H1 (cell line): ENCODE measurements around the gene PASK. TPM values are rescaled to one million over a fixed set of nuclear protein-coding genes. Genes with fewer than 3 reads are reported as not detected.

Source experiments
- CTCF ChIA-PET: fragments of 300-600 bp; sonication (Branson Sonifier 250); formaldehyde crosslinking; loops from one replicate; lab custom pipeline; 2021; ENCODE audit not compliant: partially characterized antibody; lab: Charles Lee
- POLR2A ChIA-PET: fragments of 300-600 bp; sonication (Branson Sonifier 250); formaldehyde crosslinking; loops from one replicate; lab custom pipeline; 2021; ENCODE audit warnings: inconsistent platforms; ENCODE audit not compliant: partially characterized antibody; lab: Charles Lee
- DNase-seq, 2 experiments: peaks; one replicate each; pipeline versions ENCODE4 v3.0.0 to v3.0.0-alpha.2; 2010 to 2022; ENCODE audit warnings: low spot score in 2 of 2, low read depth in 1 of 2, mixed read lengths in 1 of 2
- FAIRE-seq: peaks from 2 replicates; lab custom pipeline; 2011; peaks lifted over from hg19 to GRCh38; lab: Jason Lieb, UNC
- H2AFZ ChIP-seq: 2 replicates; pipeline ENCODE4 v1.8.1; 2012; ENCODE audit warnings: low read length, inconsistent platforms
- H2AK5ac ChIP-seq: 2 replicates; pipeline ENCODE4 v1.6.1; 2013; ENCODE audit warnings: low read depth, low read length
- H2BK120ac ChIP-seq: replicated peaks from 2 replicates; pipeline ENCODE3; 2013; ENCODE audit warnings: low read depth, low read length, inconsistent platforms
- H2BK12ac ChIP-seq: 2 replicates; pipeline ENCODE4 v1.6.1; 2013; ENCODE audit warnings: low read depth, low read length
- H2BK15ac ChIP-seq: 2 replicates; pipeline ENCODE4 v1.6.1; 2013; ENCODE audit warnings: low read length
- H2BK20ac ChIP-seq: 2 replicates; pipeline ENCODE4 v1.6.1; 2013; ENCODE audit warnings: low read length
- H2BK5ac ChIP-seq: 2 replicates; pipeline ENCODE4 v1.6.1; 2013; ENCODE audit warnings: low read depth, low read length
- H3K14ac ChIP-seq: 2 replicates; pipeline ENCODE4 v1.6.1; 2013; ENCODE audit warnings: inconsistent platforms; ENCODE audit not compliant: insufficient read length
- H3K18ac ChIP-seq: 2 replicates; pipeline ENCODE4 v1.6.1; 2013; ENCODE audit warnings: low read length; ENCODE audit errors: extremely low read depth
- H3K23ac ChIP-seq: 2 replicates; pipeline ENCODE4 v1.6.1; 2013; ENCODE audit warnings: inconsistent platforms; ENCODE audit not compliant: insufficient read length
- H3K23me2 ChIP-seq: 2 replicates; pipeline ENCODE4 v1.6.1; 2013; ENCODE audit warnings: low read depth, low read length
- H3K27ac ChIP-seq: 2 replicates; pipeline ENCODE4 v1.6.1; 2011; ENCODE audit warnings: low read depth, low read length, inconsistent platforms
- H3K27me3 ChIP-seq, 4 experiments: replicated peaks in 1 of 4; 1 replicate in 1 of 4; 2 replicates in 3 of 4; pipeline versions ENCODE4 v1.6.1 to v1.8.1; 2011 to 2013; ENCODE audit warnings: low read length in 3 of 4, mild to moderate bottlenecking in 3 of 4, inconsistent platforms in 2 of 4, mixed read lengths in 2 of 4, moderate library complexity in 1 of 4; ENCODE audit not compliant: control insufficient read depth in 3 of 4, insufficient read depth in 3 of 4; ENCODE audit errors: extremely low read depth in 1 of 4
- H3K36me3 ChIP-seq, 4 experiments: 2 replicates each; pipeline versions ENCODE4 v1.6.1 to v1.8.1; 2011 to 2013; ENCODE audit warnings: mild to moderate bottlenecking in 4 of 4, low read length in 3 of 4, moderate library complexity in 2 of 4, control low read depth in 1 of 4, inconsistent platforms in 1 of 4; ENCODE audit not compliant: insufficient read depth in 4 of 4, control insufficient read depth in 2 of 4
- H3K4ac ChIP-seq: replicated peaks from 2 replicates; pipeline ENCODE3; 2013; ENCODE audit warnings: low read length, low read depth, mixed read lengths, inconsistent platforms; ENCODE audit not compliant: insufficient read length
- H3K4me1 ChIP-seq, 4 experiments: replicated peaks in 1 of 4; 1 replicate in 1 of 4; 2 replicates in 3 of 4; pipeline versions ENCODE4 v1.6.1 to v1.8.1; 2011 to 2013; ENCODE audit warnings: low read length in 3 of 4, inconsistent platforms in 2 of 4, mixed read lengths in 1 of 4; ENCODE audit not compliant: insufficient read depth in 4 of 4, control insufficient read depth in 3 of 4
- H3K4me2 ChIP-seq, 2 experiments: 2 replicates each; pipeline versions ENCODE4 v1.6.1 to v1.8.1; 2011 to 2013; ENCODE audit warnings: low read depth in 2 of 2, low read length in 2 of 2, control low read depth in 1 of 2, inconsistent platforms in 1 of 2, mild to moderate bottlenecking in 1 of 2; ENCODE audit not compliant: insufficient read depth in 1 of 2
- H3K4me3 ChIP-seq, 4 experiments: fragments of 200-600, 300-600 bp in 1 of 4; sonication (generic), shearing (Covaris generic), sonication (Bioruptor Twin) in 1 of 4; 2 replicates each; pipeline versions ENCODE4 v1.5.1 to v1.8.1; 2011 to 2016; ENCODE audit warnings: low read length in 4 of 4, low read depth in 3 of 4, control low read depth in 2 of 4, inconsistent platforms in 2 of 4, mild to moderate bottlenecking in 2 of 4, mixed read lengths in 1 of 4, moderate library complexity in 1 of 4; ENCODE audit not compliant: insufficient read depth in 2 of 4; ENCODE audit errors: extremely low read depth in 1 of 4
- H3K56ac ChIP-seq: replicated peaks from 2 replicates; pipeline ENCODE3; 2013; ENCODE audit warnings: low read depth, mild to moderate bottlenecking, mixed read lengths, low read length, inconsistent platforms; ENCODE audit not compliant: insufficient read length
- H3K79me1 ChIP-seq: 2 replicates; pipeline ENCODE4 v1.6.1; 2013; ENCODE audit warnings: low read depth, low read length, control low read depth
- H3K79me2 ChIP-seq, 2 experiments: 2 replicates each; pipeline versions ENCODE4 v1.6.1 to v1.8.1; 2012 to 2013; ENCODE audit warnings: low read length in 2 of 2, mild to moderate bottlenecking in 2 of 2, inconsistent platforms in 1 of 2; ENCODE audit not compliant: insufficient read depth in 2 of 2, control insufficient read depth in 1 of 2
- H3K9ac ChIP-seq, 4 experiments: replicated peaks in 1 of 4; 1 replicate in 1 of 4; 2 replicates in 3 of 4; pipeline versions ENCODE4 v1.6.1 to v1.8.1; 2011 to 2013; ENCODE audit warnings: low read depth in 3 of 4, low read length in 3 of 4, control low read depth in 2 of 4, mild to moderate bottlenecking in 2 of 4, moderate library complexity in 2 of 4, inconsistent platforms in 1 of 4; ENCODE audit errors: extremely low read depth in 1 of 4
- H3K9me3 ChIP-seq, 2 experiments: 2 replicates each; pipeline versions ENCODE4 v1.6.1 to v1.8.1; 2012 to 2013; ENCODE audit warnings: mild to moderate bottlenecking in 2 of 2, moderate library complexity in 2 of 2, control low read depth in 1 of 2, inconsistent platforms in 1 of 2, low read depth in 1 of 2, low read length in 1 of 2, mixed read lengths in 1 of 2; ENCODE audit not compliant: insufficient read depth in 2 of 2
- H4K20me1 ChIP-seq, 2 experiments: replicated peaks in 1 of 2; 2 replicates each; pipeline versions ENCODE3 to v1.8.1; 2011 to 2013; ENCODE audit warnings: inconsistent platforms in 2 of 2, low read length in 2 of 2, mild to moderate bottlenecking in 1 of 2; ENCODE audit not compliant: insufficient read depth in 2 of 2, control insufficient read depth in 1 of 2
- H4K5ac ChIP-seq: 2 replicates; pipeline ENCODE4 v1.6.1; 2013; ENCODE audit warnings: low read length, low read depth, mixed read lengths, inconsistent platforms; ENCODE audit not compliant: insufficient read length
- H4K8ac ChIP-seq: 2 replicates; pipeline ENCODE4 v1.8.0; 2013; ENCODE audit warnings: mild to moderate bottlenecking, moderate library complexity, low read length, inconsistent platforms; ENCODE audit not compliant: insufficient read depth; ENCODE audit errors: extremely low read depth
- H4K91ac ChIP-seq: replicated peaks from 2 replicates; pipeline ENCODE3; 2013; ENCODE audit warnings: low read length, mixed read lengths, inconsistent platforms; ENCODE audit not compliant: insufficient read length
- CBX5 ChIP-seq: fragments of 300-800, 300-1000 bp; sonication (generic); IDR thresholded peaks from 2 replicates; pipeline ENCODE4 v1.7.1; 2016; ENCODE audit warnings: antibody characterized with exemption, low read length, low read depth
- RAD21 ChIP-seq, 2 experiments: IDR thresholded peaks in 1 of 2; conservative IDR thresholded peaks in 1 of 2; 2 replicates each; pipeline ENCODE4 v1.6.1; 2011; ENCODE audit warnings: low read depth in 2 of 2, low read length in 2 of 2, improper control_type of control experiment in 1 of 2, inconsistent platforms in 1 of 2, mild to moderate bottlenecking in 1 of 2, moderate library complexity in 1 of 2
- SAP30 ChIP-seq: fragments of 300-600 bp; sonication (generic); IDR thresholded peaks from 2 replicates; pipeline ENCODE4 v1.7.1; 2012; ENCODE audit warnings: low read length, moderate library complexity, mild to moderate bottlenecking, inconsistent platforms; ENCODE audit not compliant: insufficient read depth, insufficient replicate concordance
- WGBS, 2 experiments: shearing (Covaris generic) in 1 of 2; methylation state at CpG; one replicate each; pipeline versions ENCODE4 v1.1.6 to v1.1.7; 2013 to 2015; ENCODE audit warnings: low lambda C conversion rate in 2 of 2, mixed read lengths in 2 of 2, inconsistent platforms in 1 of 2, low coverage in 1 of 2, missing lambda C conversion rate in 1 of 2; ENCODE audit not compliant: insufficient replicate concordance in 2 of 2, insufficient coverage in 1 of 2, insufficient read length in 1 of 2; ENCODE audit errors: extremely low coverage in 1 of 2, missing lambda C conversion rate in 1 of 2; 5-methylcytosine and 5-hydroxymethylcytosine counted together
- polyA plus RNA-seq, 7 experiments: library from polyadenylated mRNA; depleted of rRNA in 3 of 7; stranded (reverse) in 5 of 7; unstranded in 2 of 7; fragments of >200 nt in 5 of 7; fragments of 200-250 nt in 2 of 7; gene quantifications; 1 replicate in 5 of 7; 2 replicates in 1 of 7; 4 replicates in 1 of 7; pipeline versions ENCODE4 v1.2.1 to v1.2.3, GENCODE V29; 2011 to 2013; ENCODE audit warnings: missing spikeins in 2 of 7, mixed read lengths in 2 of 7
- total RNA-seq: library from RNA; stranded (reverse); fragmentation: NEBNext Ultra II Directional; extraction: Animal tissue kit (Norgen Biotek cat#: 25700); gene quantifications from 2 replicates; pipeline ENCODE4 v1.2.1, GENCODE V29; 2021

Gene PASK
- total and polyA plus RNA-seq, 2 of the 8 experiments (the other 6 are each of a cell fraction or from before 2014, with no cell fraction given), result 20.5 to 66.1 TPM

GRCh38 chr2:241088376-241088775 lies 60.9 kb downstream of the PASK start:
- FAIRE-seq (no peak), DNase-seq (no peak)
- Histone ChIP-seq H3K18ac (no peak overlapping the region), H3K79me1 (no peaks in the 10 kb centered on the region; the same call in 1 of the 2 replicates), H2AFZ (no peak overlapping the region), H4K91ac (no peak overlapping the region), H2BK15ac (no peak overlapping the region), H3K27me3 (no peaks in the 10 kb centered on the region), H3K56ac (no peak overlapping the region), H3K27ac (no peak overlapping the region), H2BK20ac (no peak overlapping the region), H3K9me3 (no peaks in the 10 kb centered on the region), H3K4me2 (no peak overlapping the region), H2BK120ac (no peak overlapping the region), H3K23me2 (no peaks in the 10 kb centered on the region), H3K79me2 (no peaks in the 10 kb centered on the region; a peak in 1 of 4 replicates), H4K8ac (no peak overlapping the region), H3K23ac (no peak overlapping the region), H3K36me3 (peaks cover 4 to 19% (median 14%) of the 10 kb centered on the region in 4 experiments), H3K4me3 (no peak overlapping the region), H3K4ac (no peak overlapping the region), H2AK5ac (no peak overlapping the region), H4K5ac (no peak overlapping the region), H3K14ac (no peak overlapping the region), H3K9ac (no peak overlapping the region), H2BK5ac (no peak overlapping the region), H4K20me1 (peaks cover 0 to 3% of the 10 kb centered on the region in 2 experiments), H3K4me1 (no peaks in the 10 kb centered on the region), H2BK12ac (no peak overlapping the region)
- POLR2A ChIA-PET, result no interaction called here
- CTCF ChIA-PET, result no interaction called here
- WGBS, 2 experiments, result 98% methylated on average over 8 of the region's 8 CpGs; no CpG with 5 or more reads in 1 of the 2 experiments
- TF ChIP-seq RAD21 (IDR thresholded peaks at IDR 0.05 in 1 of 2, conservative IDR thresholded peaks at IDR 0.05 in 1 of 2; ENCODE audit: low read depth in 2 of 2, low read length in 2 of 2), result no peak
- TF ChIP-seq CBX5, result no peak
- no peak for TF ChIP-seq SAP30
